HepG2 (cell line): Measurements from ENCODE around the gene SNX15. TPM values are rescaled to one million over a fixed set of nuclear protein-coding genes. Genes with fewer than 3 reads are reported as not detected.

ENCODE experiments used
- CEBPB ChIP-seq: IDR thresholded peaks from 2 replicates; pipeline ENCODE4 v1.6.1; 2011; ENCODE audit warnings: low read depth, low read length, improper control_type of control experiment, borderline replicate concordance
- DMTF1 ChIP-seq: sonication (generic); formaldehyde crosslinking; IDR thresholded peaks from 2 replicates; pipeline ENCODE4 v1.4.0; 2020; ENCODE audit warnings: mild to moderate bottlenecking, missing genetic modification reagents
- FOXP4 ChIP-seq: sonication (generic); formaldehyde crosslinking; IDR thresholded peaks from 2 replicates; pipeline ENCODE4 v1.4.0; 2020; ENCODE audit warnings: missing genetic modification reagents
- GFI1 ChIP-seq: sonication (generic); formaldehyde crosslinking; IDR thresholded peaks from 2 replicates; pipeline ENCODE4 v1.5.0; 2020; ENCODE audit warnings: missing genetic modification reagents, mild to moderate bottlenecking, borderline replicate concordance
- HOXA9 ChIP-seq: sonication (generic); formaldehyde crosslinking; IDR thresholded peaks from 2 replicates; pipeline ENCODE4 v1.8.1; 2022; ENCODE audit warnings: missing genetic modification reagents, mild to moderate bottlenecking, moderate library complexity, borderline replicate concordance
- NFE2L1 ChIP-seq: sonication (generic); formaldehyde crosslinking; IDR thresholded peaks from 2 replicates; pipeline ENCODE4 v1.4.0; 2020; ENCODE audit warnings: missing genetic modification reagents, mild to moderate bottlenecking, borderline replicate concordance
- SP2 ChIP-seq: sonication (generic); formaldehyde crosslinking; IDR thresholded peaks from 2 replicates; pipeline ENCODE4 v1.5.1; 2020; ENCODE audit warnings: mild to moderate bottlenecking, missing genetic modification reagents
- TBP ChIP-seq: sonication (generic); formaldehyde crosslinking; IDR thresholded peaks from 2 replicates; pipeline ENCODE4 v1.5.0; 2020; ENCODE audit warnings: missing genetic modification reagents
- TFAP4 ChIP-seq: sonication (generic); IDR thresholded peaks from 2 replicates; pipeline ENCODE4 v1.6.1; 2016; ENCODE audit warnings: low read depth, borderline replicate concordance
- ZBTB10 ChIP-seq: sonication (generic); formaldehyde crosslinking; IDR thresholded peaks from 2 replicates; pipeline ENCODE4 v1.4.0; 2020; ENCODE audit warnings: missing genetic modification reagents, borderline replicate concordance
- ZNF451 ChIP-seq: sonication (generic); formaldehyde crosslinking; IDR thresholded peaks from 2 replicates; pipeline ENCODE4 v1.5.0; 2020; ENCODE audit warnings: mild to moderate bottlenecking, missing genetic modification reagents
- ZNF547 ChIP-seq: sonication (generic); formaldehyde crosslinking; IDR thresholded peaks from 2 replicates; pipeline ENCODE4 v1.5.1; 2020; ENCODE audit warnings: mild to moderate bottlenecking, missing genetic modification reagents
- ZNF614 ChIP-seq: IDR thresholded peaks from 2 replicates; pipeline ENCODE4 v1.6.1; 2018; ENCODE audit warnings: missing biosample characterization, missing genetic modification reagents, inconsistent platforms, borderline replicate concordance
- ZSCAN29 ChIP-seq: sonication (generic); formaldehyde crosslinking; conservative IDR thresholded peaks from 2 replicates; pipeline ENCODE4 v1.4.0; 2020; ENCODE audit warnings: mild to moderate bottlenecking, missing genetic modification reagents
- polyA plus RNA-seq, 8 experiments: library from polyadenylated mRNA; depleted of rRNA in 3 of 8; stranded (reverse) in 7 of 8; unstranded in 1 of 8; fragments of >200 nt; fragmentation: Illumina TruSeq in 4 of 8; extraction: Trizol in 4 of 8; gene quantifications; 2 replicates each; pipeline versions ENCODE4 v1.2.1 to v1.2.3, GENCODE V29; 2011 to 2016; ENCODE audit warnings: low read depth in 4 of 8, missing spikeins in 1 of 8, mixed read lengths in 1 of 8; ENCODE audit not compliant: insufficient read depth in 1 of 8
- total RNA-seq, 5 experiments: library from RNA; depleted of rRNA; stranded (reverse); fragments of >200 nt; fragmentation: Illumina TruSeq; extraction: Trizol; gene quantifications; 2 replicates each; pipeline ENCODE4 v1.2.3, GENCODE V29; 2016; ENCODE audit warnings: low read depth in 1 of 5
- TF ChIP-seq, protein P1 (sequence below): sonication (generic); formaldehyde crosslinking; IDR thresholded peaks from 2 replicates; pipeline ENCODE4 v1.4.0; 2020; ENCODE audit warnings: missing genetic modification reagents
- TF ChIP-seq, protein P2 (sequence below): sonication (generic); formaldehyde crosslinking; IDR thresholded peaks from 2 replicates; pipeline ENCODE4 v1.5.0; 2020; ENCODE audit warnings: missing genetic modification reagents, mild to moderate bottlenecking, borderline replicate concordance

SNX15 gene
- total and polyA plus RNA-seq, 2 of the 13 experiments (the other 11 are each of a cell fraction or from before 2014, with no cell fraction given): 19.1 to 22.6 TPM

DNA sequence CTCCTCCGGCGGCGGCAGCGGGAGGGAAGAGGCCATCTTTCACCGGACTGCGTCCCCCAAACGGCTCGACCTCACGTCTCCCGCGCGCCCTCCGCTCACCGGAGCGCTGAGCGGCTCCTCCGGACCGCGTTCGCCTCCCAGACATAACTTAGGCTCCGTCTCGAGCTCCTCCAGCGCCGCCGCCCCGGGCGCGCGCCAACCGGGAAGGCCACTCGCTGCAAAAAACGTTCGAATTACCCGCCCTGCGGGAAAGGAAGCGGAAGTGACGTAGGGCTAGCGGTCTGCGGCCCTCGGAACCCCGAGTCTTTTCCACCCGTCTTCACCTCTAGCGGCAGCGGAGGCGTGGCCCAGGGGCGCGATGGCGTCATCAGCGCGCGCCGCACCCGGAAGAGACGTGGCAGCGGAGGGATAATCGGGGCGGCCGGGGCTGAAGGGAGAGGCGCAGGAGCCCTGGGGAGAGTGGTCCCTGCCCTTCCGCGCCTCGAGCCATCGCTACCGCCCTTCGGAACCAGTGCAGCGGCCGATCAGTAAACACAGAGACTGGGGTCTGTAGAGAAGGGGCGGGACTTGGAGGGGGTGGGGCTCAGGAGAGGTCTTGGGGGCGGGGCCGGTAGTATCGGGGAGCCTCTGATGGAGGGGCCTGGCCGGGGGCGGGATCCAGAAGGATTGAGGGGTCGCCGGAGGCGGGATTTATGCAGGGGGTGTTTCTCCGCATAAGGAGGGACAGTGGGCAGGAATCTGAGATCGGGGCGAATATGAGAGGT, 56.8 kb downstream of the SNX15 start, which contains the start of the genes CDCA5 and ZFPL1 (continued):
- no peak for TF ChIP-seq TFAP4
- TF ChIP-seq ZNF451 (CRISPR knock-in tag): peak; percentile 78; the same call in 1 of the 2 replicates
- TF ChIP-seq GFI1 (CRISPR knock-in tag): no peak; the same call in 1 of the 2 replicates
- peak; percentile 91 for TF ChIP-seq HOXA9 (CRISPR knock-in tag)
- peak; percentile 22; the same call in 1 of the 2 replicates for TF ChIP-seq ZNF547 (CRISPR knock-in tag)
- TF ChIP-seq ZBTB10 (CRISPR knock-in tag): peak; percentile 84; the same call in 1 of the 2 replicates
- TF ChIP-seq ZNF614: peak; percentile 81; the same call in 1 of the 2 replicates
- no peak for TF ChIP-seq CEBPB
- TF ChIP-seq, protein P1, sequence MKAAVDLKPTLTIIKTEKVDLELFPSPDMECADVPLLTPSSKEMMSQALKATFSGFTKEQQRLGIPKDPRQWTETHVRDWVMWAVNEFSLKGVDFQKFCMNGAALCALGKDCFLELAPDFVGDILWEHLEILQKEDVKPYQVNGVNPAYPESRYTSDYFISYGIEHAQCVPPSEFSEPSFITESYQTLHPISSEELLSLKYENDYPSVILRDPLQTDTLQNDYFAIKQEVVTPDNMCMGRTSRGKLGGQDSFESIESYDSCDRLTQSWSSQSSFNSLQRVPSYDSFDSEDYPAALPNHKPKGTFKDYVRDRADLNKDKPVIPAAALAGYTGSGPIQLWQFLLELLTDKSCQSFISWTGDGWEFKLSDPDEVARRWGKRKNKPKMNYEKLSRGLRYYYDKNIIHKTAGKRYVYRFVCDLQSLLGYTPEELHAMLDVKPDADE (CRISPR knock-in tag): no peak
- peak; percentile 41; the same call in 1 of the 2 replicates for TF ChIP-seq FOXP4 (CRISPR knock-in tag)
- TF ChIP-seq SP2 (CRISPR knock-in tag): peak; percentile 77
- TF ChIP-seq DMTF1 (CRISPR knock-in tag): no peak
- no peak for TF ChIP-seq NFE2L1
- TF ChIP-seq ZSCAN29 (CRISPR knock-in tag): peak; percentile 50; the same call in 1 of the 2 replicates
- TF ChIP-seq TBP (CRISPR knock-in tag): no peak
- TF ChIP-seq, protein P2, sequence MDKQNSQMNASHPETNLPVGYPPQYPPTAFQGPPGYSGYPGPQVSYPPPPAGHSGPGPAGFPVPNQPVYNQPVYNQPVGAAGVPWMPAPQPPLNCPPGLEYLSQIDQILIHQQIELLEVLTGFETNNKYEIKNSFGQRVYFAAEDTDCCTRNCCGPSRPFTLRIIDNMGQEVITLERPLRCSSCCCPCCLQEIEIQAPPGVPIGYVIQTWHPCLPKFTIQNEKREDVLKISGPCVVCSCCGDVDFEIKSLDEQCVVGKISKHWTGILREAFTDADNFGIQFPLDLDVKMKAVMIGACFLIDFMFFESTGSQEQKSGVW (CRISPR knock-in tag): no peak
